Measurements from ENCODE around the gene SLC39A7.
A peak's percentile ranks its signal among the peaks of the same experiment; 100 is the strongest.

SLC39A7 gene

GRCh38 chr6:33208091-33208967 is 7.7 kb downstream of the SLC39A7 start, which contains the start of gene RING1:
Gene RING1 (plus strand): TSS chr6:33208500. CDS start chr6:33208823, 323 bp downstream.
- Histone ChIP-seq H2BK12ac (ENCODE audit: low read length) (no peak within 1 kb of the TSS), H2AK5ac (ENCODE audit: low read length) (peak within 1 kb of the TSS; percentile 38), H4K91ac (ENCODE audit: low read depth, low read length) (peak within 1 kb of the TSS; percentile 93), H2AFZ (ENCODE audit: insufficient read depth, low read length, poor library complexity) (peak within 1 kb of the TSS; percentile 95), H3K36me3 (ENCODE audit: control insufficient read depth in 1 of 2, insufficient read depth in 2 of 2, low read length in 2 of 2) (peaks cover 19 to 23% of the 10 kb centered on the region in 2 experiments), H3K27me3 (ENCODE audit: insufficient read depth, low read length) (peaks cover 2% of the 10 kb centered on the region), H3K79me2 (ENCODE audit: control insufficient read depth, insufficient read depth, low read length, poor library complexity) (peaks cover 10% of the 10 kb centered on the region), H3K9me3 (ENCODE audit: insufficient read depth, low read depth, low read length) (peaks cover 7% of the 10 kb centered on the region), H2BK5ac (ENCODE audit: low read depth, low read length, poor library complexity) (peak within 1 kb of the TSS; percentile 87), H3K23ac (ENCODE audit: low read length) (no peak within 1 kb of the TSS), H4K12ac (ENCODE audit: low read depth, low read length) (peak within 1 kb of the TSS; percentile 90), H3K4me3 (ENCODE audit: low read depth, low read length) (peak within 1 kb of the TSS; percentile 87), H3K4me2 (ENCODE audit: low read length) (peak within 1 kb of the TSS; percentile 97), H2BK120ac (ENCODE audit: insufficient read depth, low read length, poor library complexity) (peak within 1 kb of the TSS; percentile 84), H3K4ac (ENCODE audit: low read depth, low read length) (peak within 1 kb of the TSS; percentile 71), H3K18ac (ENCODE audit: low read length) (peak within 1 kb of the TSS; percentile 75), H3K79me1 (ENCODE audit: low read length) (peaks cover 15% of the 10 kb centered on the region), H4K8ac (ENCODE audit: low read depth, low read length) (peak within 1 kb of the TSS; percentile 86), H3K14ac (ENCODE audit: low read length) (peak within 1 kb of the TSS; percentile 84), H3K4me1 (ENCODE audit: control insufficient read depth in 1 of 2, insufficient read depth in 2 of 2, low read length in 2 of 2) (peaks cover 11 to 31% of the 10 kb centered on the region in 2 experiments), H3K9ac (ENCODE audit: low read length) (peak within 1 kb of the TSS; percentile 90), H3K27ac (ENCODE audit: low read depth, low read length) (peak within 1 kb of the TSS; percentile 67)
- peak; percentile 69 to 78 for DNase-seq
- WGBS (ENCODE audit: extremely low coverage, insufficient coverage, insufficient read length) = no CpG with 5 or more reads among the region's 86 CpGs

- H3K4me1 ChIP-seq (ENCODE audit: control insufficient read depth in 1 of 2, insufficient read depth in 2 of 2, low read length in 2 of 2) = peaks cover 15 to 28% of the 10 kb centered on the region in 2 experiments
- H3K27me3 ChIP-seq (ENCODE audit: insufficient read depth, low read length) = peaks cover 14% of the 10 kb centered on the region
- H3K9ac ChIP-seq (ENCODE audit: low read length) = no peak overlapping the region
- H3K18ac ChIP-seq (ENCODE audit: low read length) = no peak overlapping the region
- no peak overlapping the region for H3K4me3 ChIP-seq (ENCODE audit: low read depth, low read length)
- H3K23ac ChIP-seq (ENCODE audit: low read length) = no peak overlapping the region
- H3K9me3 ChIP-seq (ENCODE audit: insufficient read depth, low read depth, low read length) = peaks cover 7% of the 10 kb centered on the region
- H3K14ac ChIP-seq (ENCODE audit: low read length) = no peak overlapping the region
- H3K36me3 ChIP-seq (ENCODE audit: control insufficient read depth in 1 of 2, insufficient read depth in 2 of 2, low read length in 2 of 2) = peaks cover 11 to 15% of the 10 kb centered on the region in 2 experiments
- WGBS (ENCODE audit: extremely low coverage, insufficient coverage, insufficient read length) = no CpG with 5 or more reads among the region's 10 CpGs
- H3K27ac ChIP-seq (ENCODE audit: low read depth, low read length) = no peak overlapping the region
- H2AFZ ChIP-seq (ENCODE audit: insufficient read depth, low read length, poor library complexity) = no peak overlapping the region
- peaks cover 7% of the 10 kb centered on the region for H3K79me2 ChIP-seq (ENCODE audit: control insufficient read depth, insufficient read depth, low read length, poor library complexity)
- no peak overlapping the region for H3K4ac ChIP-seq (ENCODE audit: low read depth, low read length)
- H2AK5ac ChIP-seq (ENCODE audit: low read length) = no peak overlapping the region
- H2BK12ac ChIP-seq (ENCODE audit: low read length) = no peak overlapping the region
- H4K91ac ChIP-seq (ENCODE audit: low read depth, low read length) = no peak overlapping the region
- no peak overlapping the region for H2BK120ac ChIP-seq (ENCODE audit: insufficient read depth, low read length, poor library complexity)
- H3K4me2 ChIP-seq (ENCODE audit: low read length) = no peak overlapping the region
- H4K8ac ChIP-seq (ENCODE audit: low read depth, low read length) = no peak overlapping the region
- no peak for DNase-seq
- no peak overlapping the region for H2BK5ac ChIP-seq (ENCODE audit: low read depth, low read length, poor library complexity)
- no peak overlapping the region for H4K12ac ChIP-seq (ENCODE audit: low read depth, low read length)
- H3K79me1 ChIP-seq (ENCODE audit: low read length) = peaks cover 12% of the 10 kb centered on the region
Observed at GRCh38 chr6:33209856-33210255, 9.2 kb downstream of the SLC39A7 start.

GRCh38 chr6:33211136-33211535 is 10.5 kb downstream of the SLC39A7 start:
- Histone ChIP-seq H3K27me3 (ENCODE audit: insufficient read depth, low read length) (peaks cover 17% of the 10 kb centered on the region), H3K23ac (ENCODE audit: low read length) (no peak overlapping the region), H2BK12ac (ENCODE audit: low read length) (no peak overlapping the region), H3K36me3 (ENCODE audit: control insufficient read depth in 1 of 2, insufficient read depth in 2 of 2, low read length in 2 of 2) (peaks cover 11 to 15% of the 10 kb centered on the region in 2 experiments), H3K9ac (ENCODE audit: low read length) (no peak overlapping the region), H3K14ac (ENCODE audit: low read length) (no peak overlapping the region), H2AK5ac (ENCODE audit: low read length) (no peak overlapping the region), H3K4me2 (ENCODE audit: low read length) (no peak overlapping the region), H4K12ac (ENCODE audit: low read depth, low read length) (no peak overlapping the region), H3K27ac (ENCODE audit: low read depth, low read length) (no peak overlapping the region), H3K4ac (ENCODE audit: low read depth, low read length) (no peak overlapping the region), H3K4me3 (ENCODE audit: low read depth, low read length) (no peak overlapping the region), H2BK5ac (ENCODE audit: low read depth, low read length, poor library complexity) (no peak overlapping the region), H3K4me1 (ENCODE audit: control insufficient read depth in 1 of 2, insufficient read depth in 2 of 2, low read length in 2 of 2) (peaks cover 8 to 19% of the 10 kb centered on the region in 2 experiments), H4K91ac (ENCODE audit: low read depth, low read length) (no peak overlapping the region), H3K9me3 (ENCODE audit: insufficient read depth, low read depth, low read length) (peaks cover 8% of the 10 kb centered on the region), H3K79me2 (ENCODE audit: control insufficient read depth, insufficient read depth, low read length, poor library complexity) (peaks cover 7% of the 10 kb centered on the region), H2BK120ac (ENCODE audit: insufficient read depth, low read length, poor library complexity) (no peak overlapping the region), H4K8ac (ENCODE audit: low read depth, low read length) (no peak overlapping the region), H3K18ac (ENCODE audit: low read length) (no peak overlapping the region), H2AFZ (ENCODE audit: insufficient read depth, low read length, poor library complexity) (no peak overlapping the region), H3K79me1 (ENCODE audit: low read length) (peaks cover 12% of the 10 kb centered on the region)
- no CpG with 5 or more reads among the region's 17 CpGs for WGBS (ENCODE audit: extremely low coverage, insufficient coverage, insufficient read length)
- DNase-seq = no peak

GRCh38 chr6:33211666-33212422 is 11.2 kb downstream of the SLC39A7 start:
- no peak overlapping the region for H3K23ac ChIP-seq (ENCODE audit: low read length)
- no peak overlapping the region for H2BK120ac ChIP-seq (ENCODE audit: insufficient read depth, low read length, poor library complexity)
- H3K4me1 ChIP-seq (ENCODE audit: control insufficient read depth in 1 of 2, insufficient read depth in 2 of 2, low read length in 2 of 2) = peaks cover 8 to 19% of the 10 kb centered on the region in 2 experiments
- H2AK5ac ChIP-seq (ENCODE audit: low read length) = no peak overlapping the region
- no peak overlapping the region for H4K8ac ChIP-seq (ENCODE audit: low read depth, low read length)
- H3K36me3 ChIP-seq (ENCODE audit: control insufficient read depth in 1 of 2, insufficient read depth in 2 of 2, low read length in 2 of 2) = peaks cover 11 to 15% of the 10 kb centered on the region in 2 experiments
- peaks cover 17% of the 10 kb centered on the region for H3K27me3 ChIP-seq (ENCODE audit: insufficient read depth, low read length)
- WGBS (ENCODE audit: extremely low coverage, insufficient coverage, insufficient read length) = no CpG with 5 or more reads among the region's 18 CpGs
- no peak overlapping the region for H3K9ac ChIP-seq (ENCODE audit: low read length)
- peaks cover 7% of the 10 kb centered on the region for H3K79me2 ChIP-seq (ENCODE audit: control insufficient read depth, insufficient read depth, low read length, poor library complexity)
- no peak overlapping the region for H3K27ac ChIP-seq (ENCODE audit: low read depth, low read length)
- H3K4ac ChIP-seq (ENCODE audit: low read depth, low read length) = no peak overlapping the region
- no peak overlapping the region for H2BK12ac ChIP-seq (ENCODE audit: low read length)
- no peak overlapping the region for H2AFZ ChIP-seq (ENCODE audit: insufficient read depth, low read length, poor library complexity)
- H2BK5ac ChIP-seq (ENCODE audit: low read depth, low read length, poor library complexity) = no peak overlapping the region
- peaks cover 10% of the 10 kb centered on the region for H3K9me3 ChIP-seq (ENCODE audit: insufficient read depth, low read depth, low read length)
- H3K18ac ChIP-seq (ENCODE audit: low read length) = no peak overlapping the region
- peaks cover 12% of the 10 kb centered on the region for H3K79me1 ChIP-seq (ENCODE audit: low read length)
- no peak for DNase-seq
- H4K12ac ChIP-seq (ENCODE audit: low read depth, low read length) = no peak overlapping the region
- no peak overlapping the region for H3K4me2 ChIP-seq (ENCODE audit: low read length)
- no peak overlapping the region for H4K91ac ChIP-seq (ENCODE audit: low read depth, low read length)
- no peak overlapping the region for H3K4me3 ChIP-seq (ENCODE audit: low read depth, low read length)
- no peak overlapping the region for H3K14ac ChIP-seq (ENCODE audit: low read length)

Data from trophoblast cell (in vitro differentiated cells and primary cell).